H9 (cell line): ENCODE measurements around the gene USP28. TPM values are rescaled to one million over a fixed set of nuclear protein-coding genes. Genes with fewer than 3 reads are reported as not detected.

Experiments used
- DNase-seq: peaks from one replicate; pipeline ENCODE4 v3.0.0-alpha.2; 2017
- H2AFZ ChIP-seq: one replicate; pipeline ENCODE4 v1.6.1; 2013; ENCODE audit warnings: mild to moderate bottlenecking, low read length, control low read depth, moderate library complexity
- H2AK5ac ChIP-seq: 2 replicates; pipeline ENCODE4 v1.6.1; 2013; ENCODE audit warnings: low read length, control low read depth, mixed read lengths; ENCODE audit not compliant: insufficient read length
- H2BK120ac ChIP-seq: one replicate; pipeline ENCODE4 v1.6.1; 2013; ENCODE audit warnings: low read depth, mild to moderate bottlenecking, low read length, control low read depth, inconsistent platforms; ENCODE audit not compliant: poor library complexity, severe bottlenecking
- H2BK12ac ChIP-seq: 2 replicates; pipeline ENCODE4 v1.6.1; 2013; ENCODE audit warnings: low read length, control low read depth, mixed read lengths, low read depth; ENCODE audit not compliant: insufficient read length
- H2BK15ac ChIP-seq: 2 replicates; pipeline ENCODE4 v1.6.1; 2013; ENCODE audit warnings: low read depth, low read length, control low read depth
- H2BK20ac ChIP-seq: one replicate; pipeline ENCODE4 v1.6.1; 2013; ENCODE audit warnings: low read depth, mild to moderate bottlenecking, low read length, control low read depth, inconsistent platforms; ENCODE audit not compliant: poor library complexity, severe bottlenecking
- H2BK5ac ChIP-seq: 2 replicates; pipeline ENCODE4 v1.6.1; 2013; ENCODE audit warnings: low read length, control low read depth, mixed read lengths; ENCODE audit not compliant: insufficient read length
- H3K14ac ChIP-seq: 2 replicates; pipeline ENCODE4 v1.6.1; 2013; ENCODE audit warnings: low read length, control low read depth; ENCODE audit not compliant: insufficient read depth
- H3K18ac ChIP-seq: 2 replicates; pipeline ENCODE4 v1.6.1; 2013; ENCODE audit warnings: low read depth, mild to moderate bottlenecking, mixed read lengths, low read length, control low read depth; ENCODE audit not compliant: insufficient read length
- H3K23ac ChIP-seq: 2 replicates; pipeline ENCODE4 v1.6.1; 2013; ENCODE audit warnings: low read length, control low read depth, mixed read lengths, low read depth; ENCODE audit not compliant: insufficient read length
- H3K23me2 ChIP-seq: 2 replicates; pipeline ENCODE4 v1.6.1; 2013; ENCODE audit warnings: low read depth, mild to moderate bottlenecking, mixed read lengths, low read length, control low read depth; ENCODE audit not compliant: insufficient read length, poor library complexity, severe bottlenecking
- H3K27ac ChIP-seq: 2 replicates; pipeline ENCODE4 v1.5.1; 2013; ENCODE audit warnings: low read length, control low read depth, mixed read lengths, low read depth; ENCODE audit not compliant: insufficient read length
- H3K27me3 ChIP-seq: 2 replicates; pipeline ENCODE4 v1.6.1; 2013; ENCODE audit warnings: low read length, control low read depth, inconsistent platforms; ENCODE audit not compliant: insufficient read depth
- H3K4ac ChIP-seq: 2 replicates; pipeline ENCODE4 v1.6.1; 2013; ENCODE audit warnings: low read depth, mild to moderate bottlenecking, control low read depth, inconsistent platforms, low read length, moderate library complexity
- H3K4me1 ChIP-seq: 2 replicates; pipeline ENCODE4 v1.6.1; 2013; ENCODE audit warnings: low read length, control low read depth, inconsistent platforms; ENCODE audit not compliant: insufficient read depth
- H3K4me2 ChIP-seq: 2 replicates; pipeline ENCODE4 v1.6.1; 2013; ENCODE audit warnings: low read length, control low read depth, mixed read lengths; ENCODE audit not compliant: insufficient read length, insufficient read depth
- H3K56ac ChIP-seq: 2 replicates; pipeline ENCODE4 v1.6.1; 2013; ENCODE audit warnings: low read depth, mild to moderate bottlenecking, mixed read lengths, low read length, control low read depth; ENCODE audit not compliant: insufficient read length
- H3K79me1 ChIP-seq: 2 replicates; pipeline ENCODE4 v1.6.1; 2013; ENCODE audit warnings: low read depth, mild to moderate bottlenecking, moderate library complexity, low read length, control low read depth, inconsistent platforms; ENCODE audit not compliant: insufficient read depth, poor library complexity, severe bottlenecking
- H3K79me2 ChIP-seq: 2 replicates; pipeline ENCODE4 v1.6.1; 2013; ENCODE audit warnings: low read length, control low read depth, inconsistent platforms; ENCODE audit not compliant: insufficient read depth
- H3K9ac ChIP-seq: 2 replicates; pipeline ENCODE4 v1.6.1; 2013; ENCODE audit warnings: low read length, control low read depth, mixed read lengths; ENCODE audit not compliant: insufficient read length; ENCODE audit errors: extremely low read depth
- H3K9me3 ChIP-seq: one replicate; pipeline ENCODE4 v1.6.1; 2013; ENCODE audit warnings: low read depth, low read length, inconsistent platforms; ENCODE audit not compliant: control insufficient read depth
- H3T11ph ChIP-seq: one replicate; pipeline ENCODE4 v1.6.1; 2013; ENCODE audit warnings: mild to moderate bottlenecking, low read length, control low read depth, inconsistent platforms
- H4K20me1 ChIP-seq: one replicate; pipeline ENCODE4 v1.6.1; 2013; ENCODE audit not compliant: control insufficient read depth, insufficient read length, insufficient read depth
- H4K5ac ChIP-seq: 2 replicates; pipeline ENCODE4 v1.6.1; 2013; ENCODE audit warnings: low read depth, mild to moderate bottlenecking, mixed read lengths, low read length, control low read depth; ENCODE audit not compliant: insufficient read length
- H4K8ac ChIP-seq: replicated peaks from 2 replicates; pipeline ENCODE4 v1.6.1; 2013; ENCODE audit warnings: low read length, control low read depth, mixed read lengths, low read depth; ENCODE audit not compliant: insufficient read length
- H4K91ac ChIP-seq: 2 replicates; pipeline ENCODE4 v1.6.1; 2013; ENCODE audit warnings: low read depth, mild to moderate bottlenecking, moderate library complexity, mixed read lengths, low read length, control low read depth; ENCODE audit not compliant: insufficient read length
- H3K27ac Mint-ChIP-seq, 3 experiments: 2 replicates in 2 of 3; 3 replicates in 1 of 3; pipeline ENCODE4 v1.8.0; 2020 to 2021; ENCODE audit warnings: mixed read lengths in 3 of 3, mild to moderate bottlenecking in 1 of 3, moderate library complexity in 1 of 3
- H3K27me3 Mint-ChIP-seq: 2 replicates; pipeline ENCODE4 v1.8.0; 2021; ENCODE audit warnings: low read depth, mild to moderate bottlenecking, moderate library complexity, mixed read lengths
- H3K36me3 Mint-ChIP-seq, 3 experiments: 2 replicates in 2 of 3; 3 replicates in 1 of 3; pipeline ENCODE4 v1.8.0; 2020 to 2021; ENCODE audit warnings: low read depth in 3 of 3, mixed read lengths in 3 of 3; ENCODE audit not compliant: insufficient read depth in 1 of 3
- H3K4me1 Mint-ChIP-seq, 2 experiments: 2 replicates each; pipeline ENCODE4 v1.8.0; 2020; ENCODE audit warnings: mixed read lengths in 2 of 2
- H3K4me3 Mint-ChIP-seq, 2 experiments: 2 replicates in 1 of 2; 3 replicates in 1 of 2; pipeline ENCODE4 v1.8.0; 2020 to 2021; ENCODE audit warnings: mild to moderate bottlenecking in 2 of 2, mixed read lengths in 2 of 2, moderate library complexity in 1 of 2
- H3K9me3 Mint-ChIP-seq, 2 experiments: 2 replicates in 1 of 2; 3 replicates in 1 of 2; pipeline ENCODE4 v1.8.0; 2020; ENCODE audit warnings: mild to moderate bottlenecking in 2 of 2, mixed read lengths in 2 of 2, moderate library complexity in 1 of 2
- WGBS: extraction: QIAGEN DNeasy Blood & Tissue Kit; methylation state at CpG from one replicate; pipeline ENCODE4 v1.1.7; 2013; ENCODE audit warnings: missing lambda C conversion rate, low lambda C conversion rate, mixed read lengths; ENCODE audit not compliant: insufficient read length; ENCODE audit errors: extremely low coverage; 5-methylcytosine and 5-hydroxymethylcytosine counted together
- total RNA-seq: library from RNA; stranded (reverse); gene quantifications from 2 replicates; pipeline ENCODE4 v1.2.1, GENCODE V29; 2021
- TF ChIP-seq, protein P1 (sequence below): fragments of 200-600 bp; sonication (generic); conservative IDR thresholded peaks from 3 replicates; pipeline ENCODE4 v1.8.0; 2021; ENCODE audit warnings: antibody characterized with exemption, mild to moderate bottlenecking

USP28 gene
- total RNA-seq, 1 experiment from 2014 or later = 107 TPM

GRCh38 chr11:113907152-113907551 is 31.8 kb upstream of the USP28 start:
- Mint-ChIP-seq H3K27ac (no peak overlapping the region), H3K4me3 (no peak overlapping the region), H3K27me3 (no peaks in the 10 kb centered on the region; the same call in none of the 2 replicates), H3K36me3 (no peaks in the 10 kb centered on the region), H3K9me3 (no peaks in the 10 kb centered on the region; a peak in 1 of 5 replicates), H3K4me1 (peaks cover 16% of the 10 kb centered on the region in 2 experiments)
- Histone ChIP-seq H3K14ac (no peak overlapping the region), H3K79me1 (no peaks in the 10 kb centered on the region), H2BK12ac (no peak overlapping the region), H3K23me2 (no peaks in the 10 kb centered on the region), H3K4ac (no peak overlapping the region), H3K9ac (no peak overlapping the region), H2BK5ac (no peak overlapping the region), H2BK15ac (no peak overlapping the region), H2BK120ac (no peak overlapping the region), H3T11ph (no peak overlapping the region), H2AK5ac (no peak overlapping the region), H3K4me2 (no peak overlapping the region), H3K79me2 (no peaks in the 10 kb centered on the region), H2BK20ac (no peak overlapping the region), H4K5ac (no peak overlapping the region), H2AFZ (no peak overlapping the region), H3K18ac (no peak overlapping the region), H3K4me1 (peaks cover 3% of the 10 kb centered on the region; the same call in 1 of the 2 replicates), H3K23ac (no peak overlapping the region), H3K27ac (no peak overlapping the region), H4K91ac (no peak overlapping the region), H3K9me3 (no peaks in the 10 kb centered on the region), H4K20me1 (peaks cover 2% of the 10 kb centered on the region), H4K8ac (no peak overlapping the region), H3K56ac (no peak overlapping the region), H3K27me3 (no peaks in the 10 kb centered on the region)
- TF ChIP-seq, protein P1, sequence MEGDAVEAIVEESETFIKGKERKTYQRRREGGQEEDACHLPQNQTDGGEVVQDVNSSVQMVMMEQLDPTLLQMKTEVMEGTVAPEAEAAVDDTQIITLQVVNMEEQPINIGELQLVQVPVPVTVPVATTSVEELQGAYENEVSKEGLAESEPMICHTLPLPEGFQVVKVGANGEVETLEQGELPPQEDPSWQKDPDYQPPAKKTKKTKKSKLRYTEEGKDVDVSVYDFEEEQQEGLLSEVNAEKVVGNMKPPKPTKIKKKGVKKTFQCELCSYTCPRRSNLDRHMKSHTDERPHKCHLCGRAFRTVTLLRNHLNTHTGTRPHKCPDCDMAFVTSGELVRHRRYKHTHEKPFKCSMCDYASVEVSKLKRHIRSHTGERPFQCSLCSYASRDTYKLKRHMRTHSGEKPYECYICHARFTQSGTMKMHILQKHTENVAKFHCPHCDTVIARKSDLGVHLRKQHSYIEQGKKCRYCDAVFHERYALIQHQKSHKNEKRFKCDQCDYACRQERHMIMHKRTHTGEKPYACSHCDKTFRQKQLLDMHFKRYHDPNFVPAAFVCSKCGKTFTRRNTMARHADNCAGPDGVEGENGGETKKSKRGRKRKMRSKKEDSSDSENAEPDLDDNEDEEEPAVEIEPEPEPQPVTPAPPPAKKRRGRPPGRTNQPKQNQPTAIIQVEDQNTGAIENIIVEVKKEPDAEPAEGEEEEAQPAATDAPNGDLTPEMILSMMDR = no peak
- WGBS = no CpG with 5 or more reads among the region's 1 CpG
- no peak for DNase-seq
